ENCODE measurements around the gene TERF2IP. TPM values are rescaled to one million over a fixed set of nuclear protein-coding genes. Genes with fewer than 3 reads are reported as not detected.
A peak's percentile ranks its signal among the peaks of the same experiment; 100 is the strongest.

Gene TERF2IP
- total and polyA plus RNA-seq, 8 donors = 46.7 to 88.7 (median 77.3) TPM

GRCh38 chr16:75632857-75633256, 14.7 kb upstream of the TERF2IP start:
- no peaks in the 10 kb centered on the region for H3K9me3 ChIP-seq
- DNase-seq (no peak), ATAC-seq (no peak)
- H3K27me3 ChIP-seq = no peaks in the 10 kb centered on the region
- peaks cover 0 to 100% of the 10 kb centered on the region in 2 donors for H3K36me3 ChIP-seq
- no peak overlapping the region for H3K4me3 ChIP-seq
- TF ChIP-seq, protein P1, sequence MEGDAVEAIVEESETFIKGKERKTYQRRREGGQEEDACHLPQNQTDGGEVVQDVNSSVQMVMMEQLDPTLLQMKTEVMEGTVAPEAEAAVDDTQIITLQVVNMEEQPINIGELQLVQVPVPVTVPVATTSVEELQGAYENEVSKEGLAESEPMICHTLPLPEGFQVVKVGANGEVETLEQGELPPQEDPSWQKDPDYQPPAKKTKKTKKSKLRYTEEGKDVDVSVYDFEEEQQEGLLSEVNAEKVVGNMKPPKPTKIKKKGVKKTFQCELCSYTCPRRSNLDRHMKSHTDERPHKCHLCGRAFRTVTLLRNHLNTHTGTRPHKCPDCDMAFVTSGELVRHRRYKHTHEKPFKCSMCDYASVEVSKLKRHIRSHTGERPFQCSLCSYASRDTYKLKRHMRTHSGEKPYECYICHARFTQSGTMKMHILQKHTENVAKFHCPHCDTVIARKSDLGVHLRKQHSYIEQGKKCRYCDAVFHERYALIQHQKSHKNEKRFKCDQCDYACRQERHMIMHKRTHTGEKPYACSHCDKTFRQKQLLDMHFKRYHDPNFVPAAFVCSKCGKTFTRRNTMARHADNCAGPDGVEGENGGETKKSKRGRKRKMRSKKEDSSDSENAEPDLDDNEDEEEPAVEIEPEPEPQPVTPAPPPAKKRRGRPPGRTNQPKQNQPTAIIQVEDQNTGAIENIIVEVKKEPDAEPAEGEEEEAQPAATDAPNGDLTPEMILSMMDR (IDR thresholded peaks at IDR 0.05) = no peak
- H3K4me1 ChIP-seq = peaks cover 0 to 8% of the 10 kb centered on the region in 2 donors
- intact Hi-C loops (cut with DNase I) = no loop called here
- no peak overlapping the region for H3K27ac ChIP-seq

DNA sequence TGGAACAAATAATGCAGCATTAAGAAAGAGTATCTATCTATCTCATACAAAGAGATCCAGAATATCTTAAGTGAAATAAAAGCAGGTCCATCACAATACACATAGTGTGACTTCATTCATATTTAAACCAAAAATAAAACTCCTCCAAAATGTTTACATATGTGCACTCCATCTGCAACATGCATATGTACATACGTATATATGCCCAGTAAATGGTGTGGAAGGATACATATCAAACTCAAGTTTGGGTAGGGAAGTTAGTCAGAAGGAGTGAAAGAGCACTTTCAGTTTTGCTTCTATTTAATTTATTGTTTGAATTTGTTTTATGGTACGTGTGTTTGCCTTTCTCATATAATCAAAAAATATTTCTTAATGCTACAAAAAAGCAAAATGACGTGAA, 12.5 kb upstream of the TERF2IP start:
- intact Hi-C loops (cut with DNase I) = no loop called here
- Histone ChIP-seq H3K36me3 (peaks cover 0 to 100% of the 10 kb centered on the region in 2 donors), H3K27me3 (no peaks in the 10 kb centered on the region), H3K4me1 (no peaks in the 10 kb centered on the region), H3K27ac (no peak overlapping the region), H3K9me3 (no peaks in the 10 kb centered on the region), H3K4me3 (no peak overlapping the region)
- DNase-seq = no peak
- no peak for ATAC-seq
- TF ChIP-seq, protein P1 (IDR thresholded peaks at IDR 0.05) = no peak

DNA sequence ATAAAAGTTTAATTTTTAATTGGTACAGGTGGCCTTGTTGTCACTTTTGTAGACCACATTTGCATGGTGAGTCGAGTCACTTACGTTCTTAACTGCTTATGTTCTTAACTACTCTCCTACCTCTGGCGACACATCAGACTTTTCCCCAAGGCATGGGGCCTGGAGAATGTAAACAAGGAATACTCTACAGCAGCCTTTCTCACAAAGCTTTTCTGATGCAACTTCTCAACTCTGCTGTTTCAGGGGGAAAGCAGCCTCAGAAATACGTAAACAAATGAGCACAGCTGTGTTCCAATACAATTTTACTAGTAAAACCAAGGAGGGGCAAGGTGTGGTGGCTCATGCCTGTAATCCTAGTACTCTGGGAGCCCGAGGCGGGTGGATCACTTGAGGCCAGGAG, 7.0 kb upstream of the TERF2IP start:
- TF ChIP-seq, protein P1 (IDR thresholded peaks at IDR 0.05) = no peak
- no peaks in the 10 kb centered on the region for H3K9me3 ChIP-seq
- H3K36me3 ChIP-seq = peaks cover 0 to 100% of the 10 kb centered on the region in 2 donors
- H3K27me3 ChIP-seq = no peaks in the 10 kb centered on the region
- intact Hi-C loops (cut with DNase I) = no loop called here
- DNase-seq (no peak), ATAC-seq (no peak)
- no peak overlapping the region for H3K4me3 ChIP-seq
- H3K27ac ChIP-seq = no peak overlapping the region
- peaks cover 0 to 14% of the 10 kb centered on the region in 2 donors for H3K4me1 ChIP-seq

DNA sequence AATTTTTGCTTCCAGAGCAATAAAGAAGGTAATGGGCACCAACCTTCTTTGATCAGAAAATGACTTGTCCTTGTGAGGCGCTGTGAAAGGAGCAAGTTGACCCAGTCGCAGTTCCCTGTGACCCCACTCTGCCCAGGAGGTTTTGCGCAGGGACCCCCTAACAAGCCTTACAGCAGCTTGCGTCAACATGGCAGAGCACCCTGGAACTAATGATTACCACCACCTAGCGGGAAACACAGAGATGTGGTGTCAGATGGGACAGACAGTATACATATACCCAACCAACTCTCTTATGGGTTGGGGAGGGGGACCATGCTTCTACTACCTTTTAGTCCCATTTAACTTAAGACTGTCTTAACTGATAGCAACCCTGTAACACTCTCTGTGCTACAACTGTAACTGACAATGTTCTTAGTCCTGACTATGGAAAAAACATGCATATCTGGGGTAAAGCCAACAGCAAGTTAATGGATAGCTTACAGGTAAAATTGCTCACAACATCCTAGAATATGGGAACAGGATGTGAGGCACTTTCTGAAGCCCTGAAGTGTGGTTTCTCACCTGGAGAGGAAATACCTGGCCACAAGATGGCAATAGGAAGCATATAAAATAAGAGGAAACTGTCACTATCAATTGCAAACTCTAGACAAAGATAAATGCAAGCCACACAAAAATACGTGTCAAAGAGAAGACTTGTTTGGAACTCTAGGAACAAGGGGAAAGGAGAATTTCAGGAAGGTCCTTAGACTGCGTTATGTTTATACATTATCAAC, 3.1 kb upstream of the TERF2IP start:
- Histone ChIP-seq H3K27me3 (no peaks in the 10 kb centered on the region), H3K4me3 (no peak overlapping the region), H3K9me3 (no peaks in the 10 kb centered on the region), H3K36me3 (peaks cover 0 to 63% of the 10 kb centered on the region in 2 donors), H3K27ac (no peak overlapping the region), H3K4me1 (peaks cover 5 to 29% of the 10 kb centered on the region in 2 donors)
- TF ChIP-seq, protein P1 (IDR thresholded peaks at IDR 0.05) = no peak
- intact Hi-C loops (cut with DNase I) = no loop called here
- DNase-seq = no peak
- ATAC-seq = no peak

- Histone ChIP-seq H3K27me3 (no peaks in the 10 kb centered on the region), H3K9me3 (no peaks in the 10 kb centered on the region), H3K4me1 (peaks cover 24 to 55% of the 10 kb centered on the region in 2 donors), H3K27ac (peak overlapping the region; percentile 94 to 98), H3K36me3 (peaks cover 0 to 36% of the 10 kb centered on the region in 2 donors), H3K4me3 (peak overlapping the region; percentile 95 to 96)
- DNase-seq = peak in 1 of 4 donors; percentile 7
- peak; percentile 22 for ATAC-seq
- TF ChIP-seq, protein P1 (IDR thresholded peaks at IDR 0.05) = no peak
- intact Hi-C loops (cut with DNase I) = no loop called here
Observed at GRCh38 chr16:75647112-75647491, 471 bp upstream of the TERF2IP start.
